ENCODE results near the gene USH1G.

The USH1G gene

GRCh38 chr17:74903034-74903433, 20.0 kb downstream of the USH1G start:
- Histone ChIP-seq H3K4me3 (ENCODE audit: low read length) (no peak overlapping the region), H3K9me3 (ENCODE audit: control insufficient read depth, insufficient read depth, low read length) (no peaks in the 10 kb centered on the region), H3K36me3 (ENCODE audit: control insufficient read depth, insufficient read depth, low read length) (no peaks in the 10 kb centered on the region), H3K27ac (ENCODE audit: low read length) (no peak overlapping the region), H3K4me1 (ENCODE audit: control insufficient read depth, insufficient read depth, low read length) (no peaks in the 10 kb centered on the region; the same call in 1 of the 2 replicates), H3K27me3 (ENCODE audit: control insufficient read depth, insufficient read depth, low read length) (no peaks in the 10 kb centered on the region)
- WGBS (ENCODE audit: insufficient coverage, insufficient read length), result no CpG with 5 or more reads among the region's 9 CpGs
- no peak for DNase-seq (ENCODE audit: low read depth, low spot score)

GRCh38 chr17:74901353-74902135, 21.5 kb downstream of the USH1G start:
- no CpG with 5 or more reads among the region's 14 CpGs for WGBS (ENCODE audit: insufficient coverage, insufficient read length)
- H3K27me3 ChIP-seq (ENCODE audit: control insufficient read depth, insufficient read depth, low read length), result no peaks in the 10 kb centered on the region
- no peak for DNase-seq (ENCODE audit: low read depth, low spot score)
- no peak overlapping the region for H3K4me3 ChIP-seq (ENCODE audit: low read length)
- no peak overlapping the region for H3K27ac ChIP-seq (ENCODE audit: low read length)
- no peaks in the 10 kb centered on the region for H3K36me3 ChIP-seq (ENCODE audit: control insufficient read depth, insufficient read depth, low read length)
- H3K9me3 ChIP-seq (ENCODE audit: control insufficient read depth, insufficient read depth, low read length), result no peaks in the 10 kb centered on the region
- H3K4me1 ChIP-seq (ENCODE audit: control insufficient read depth, insufficient read depth, low read length), result no peaks in the 10 kb centered on the region; the same call in 1 of the 2 replicates

- no peak overlapping the region for H3K27ac ChIP-seq (ENCODE audit: low read length)
- no peak for DNase-seq (ENCODE audit: low read depth, low spot score)
- no peak overlapping the region for H3K4me3 ChIP-seq (ENCODE audit: low read length)
- H3K27me3 ChIP-seq (ENCODE audit: control insufficient read depth, insufficient read depth, low read length), result no peaks in the 10 kb centered on the region
- H3K9me3 ChIP-seq (ENCODE audit: control insufficient read depth, insufficient read depth, low read length), result no peaks in the 10 kb centered on the region
- WGBS (ENCODE audit: insufficient coverage, insufficient read length), result no CpG with 5 or more reads among the region's 8 CpGs
- H3K36me3 ChIP-seq (ENCODE audit: control insufficient read depth, insufficient read depth, low read length), result no peaks in the 10 kb centered on the region
- no peaks in the 10 kb centered on the region; the same call in 1 of the 2 replicates for H3K4me1 ChIP-seq (ENCODE audit: control insufficient read depth, insufficient read depth, low read length)
Measured at GRCh38 chr17:74900208-74900607, 22.8 kb downstream of the USH1G start.

GRCh38 chr17:74898376-74898946, 24.6 kb downstream of the USH1G start:
- Histone ChIP-seq H3K27ac (ENCODE audit: low read length) (no peak overlapping the region), H3K36me3 (ENCODE audit: control insufficient read depth, insufficient read depth, low read length) (no peaks in the 10 kb centered on the region), H3K4me3 (ENCODE audit: low read length) (no peak overlapping the region), H3K4me1 (ENCODE audit: control insufficient read depth, insufficient read depth, low read length) (no peaks in the 10 kb centered on the region), H3K27me3 (ENCODE audit: control insufficient read depth, insufficient read depth, low read length) (peaks cover 8% of the 10 kb centered on the region), H3K9me3 (ENCODE audit: control insufficient read depth, insufficient read depth, low read length) (no peaks in the 10 kb centered on the region)
- no CpG with 5 or more reads among the region's 11 CpGs for WGBS (ENCODE audit: insufficient coverage, insufficient read length)
- no peak for DNase-seq (ENCODE audit: low read depth, low spot score)

GRCh38 chr17:74893936-74894671, 29.0 kb downstream of the USH1G start:
- no peak overlapping the region for H3K27ac ChIP-seq (ENCODE audit: low read length)
- DNase-seq (ENCODE audit: low read depth, low spot score), result no peak
- H3K36me3 ChIP-seq (ENCODE audit: control insufficient read depth, insufficient read depth, low read length), result no peaks in the 10 kb centered on the region
- no peaks in the 10 kb centered on the region for H3K9me3 ChIP-seq (ENCODE audit: control insufficient read depth, insufficient read depth, low read length)
- WGBS (ENCODE audit: insufficient coverage, insufficient read length), result no CpG with 5 or more reads among the region's 22 CpGs
- H3K4me3 ChIP-seq (ENCODE audit: low read length), result no peak overlapping the region; the same call in 1 of the 2 replicates
- H3K27me3 ChIP-seq (ENCODE audit: control insufficient read depth, insufficient read depth, low read length), result peaks cover 20% of the 10 kb centered on the region
- H3K4me1 ChIP-seq (ENCODE audit: control insufficient read depth, insufficient read depth, low read length), result no peaks in the 10 kb centered on the region

- peaks cover 20% of the 10 kb centered on the region for H3K27me3 ChIP-seq (ENCODE audit: control insufficient read depth, insufficient read depth, low read length)
- no peak for DNase-seq (ENCODE audit: low read depth, low spot score)
- peaks cover 3% of the 10 kb centered on the region; the same call in 1 of the 2 replicates for H3K4me1 ChIP-seq (ENCODE audit: control insufficient read depth, insufficient read depth, low read length)
- no peak within 1 kb of the TSS for H3K27ac ChIP-seq (ENCODE audit: low read length)
- H3K4me3 ChIP-seq (ENCODE audit: low read length), result peak within 1 kb of the TSS; percentile 46
- no CpG with 5 or more reads among the region's 86 CpGs for WGBS (ENCODE audit: insufficient coverage, insufficient read length)
- no peaks in the 10 kb centered on the region for H3K36me3 ChIP-seq (ENCODE audit: control insufficient read depth, insufficient read depth, low read length)
- H3K9me3 ChIP-seq (ENCODE audit: control insufficient read depth, insufficient read depth, low read length), result no peaks in the 10 kb centered on the region
Measured at GRCh38 chr17:74892974-74893911, 29.8 kb downstream of the USH1G start, which contains the start of gene FADS6. FADS6 (minus strand) TSS chr17:74893633; CDS start chr17:74893595, 38 bp downstream.

- no peaks in the 10 kb centered on the region for H3K9me3 ChIP-seq (ENCODE audit: control insufficient read depth, insufficient read depth, low read length)
- no peak overlapping the region for H3K27ac ChIP-seq (ENCODE audit: low read length)
- peaks cover 20% of the 10 kb centered on the region for H3K27me3 ChIP-seq (ENCODE audit: control insufficient read depth, insufficient read depth, low read length)
- peaks cover 3% of the 10 kb centered on the region; the same call in 1 of the 2 replicates for H3K4me1 ChIP-seq (ENCODE audit: control insufficient read depth, insufficient read depth, low read length)
- H3K36me3 ChIP-seq (ENCODE audit: control insufficient read depth, insufficient read depth, low read length), result no peaks in the 10 kb centered on the region
- peak overlapping the region; percentile 46; the same call in 1 of the 2 replicates for H3K4me3 ChIP-seq (ENCODE audit: low read length)
- DNase-seq (ENCODE audit: low read depth, low spot score), result no peak
- no CpG with 5 or more reads among the region's 20 CpGs for WGBS (ENCODE audit: insufficient coverage, insufficient read length)
Measured at GRCh38 chr17:74892013-74892841, 30.8 kb downstream of the USH1G start.

- Histone ChIP-seq H3K27ac (ENCODE audit: low read length) (no peak overlapping the region), H3K4me1 (ENCODE audit: control insufficient read depth, insufficient read depth, low read length) (peaks cover 3% of the 10 kb centered on the region; the same call in 1 of the 2 replicates), H3K27me3 (ENCODE audit: control insufficient read depth, insufficient read depth, low read length) (peaks cover 20% of the 10 kb centered on the region), H3K36me3 (ENCODE audit: control insufficient read depth, insufficient read depth, low read length) (no peaks in the 10 kb centered on the region), H3K9me3 (ENCODE audit: control insufficient read depth, insufficient read depth, low read length) (no peaks in the 10 kb centered on the region), H3K4me3 (ENCODE audit: low read length) (no peak overlapping the region)
- WGBS (ENCODE audit: insufficient coverage, insufficient read length), result no CpG with 5 or more reads among the region's 7 CpGs
- no peak for DNase-seq (ENCODE audit: low read depth, low spot score)
Measured at GRCh38 chr17:74890554-74890953, 32.5 kb downstream of the USH1G start.

DNA sequence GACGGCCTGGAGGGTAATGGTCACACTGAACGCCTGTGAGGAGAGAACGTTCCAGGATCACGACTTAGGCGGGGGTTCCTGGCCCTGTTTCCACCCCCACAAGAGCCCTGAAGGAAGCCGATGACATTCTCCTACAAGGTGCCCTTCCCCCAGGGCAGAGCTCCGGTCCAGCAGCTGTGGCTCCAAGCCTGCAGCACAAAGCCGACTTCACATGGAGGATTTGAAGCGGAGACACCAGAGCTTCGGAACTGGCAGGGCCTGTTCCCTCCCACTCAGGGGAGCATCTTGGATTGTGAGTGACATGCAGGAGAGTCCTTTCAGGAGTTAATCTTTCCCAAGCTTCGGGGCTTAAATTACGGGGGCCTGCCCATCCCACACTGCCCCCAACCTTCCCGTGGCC, 34.6 kb downstream of the USH1G start:
- no peaks in the 10 kb centered on the region for H3K36me3 ChIP-seq (ENCODE audit: control insufficient read depth, insufficient read depth, low read length)
- H3K27me3 ChIP-seq (ENCODE audit: control insufficient read depth, insufficient read depth, low read length), result peaks cover 12% of the 10 kb centered on the region
- H3K4me3 ChIP-seq (ENCODE audit: low read length), result peak overlapping the region; percentile 5; the same call in 1 of the 2 replicates
- peaks cover 3% of the 10 kb centered on the region; the same call in 1 of the 2 replicates for H3K4me1 ChIP-seq (ENCODE audit: control insufficient read depth, insufficient read depth, low read length)
- no peak overlapping the region for H3K27ac ChIP-seq (ENCODE audit: low read length)
- H3K9me3 ChIP-seq (ENCODE audit: control insufficient read depth, insufficient read depth, low read length), result no peaks in the 10 kb centered on the region
- DNase-seq (ENCODE audit: low read depth, low spot score), result no peak
- WGBS (ENCODE audit: insufficient coverage, insufficient read length), result no CpG with 5 or more reads among the region's 13 CpGs
